ENCODE results near the gene DIS3L. TPM values are rescaled to one million over a fixed set of nuclear protein-coding genes. Genes with fewer than 3 reads are reported as not detected.
"Not testable (repeated sequence)": the region's sequence is repeated elsewhere in the genome, so short reads cannot be mapped to it uniquely, and the experiment has no call there.

Gene DIS3L
- total RNA-seq, 2 donors from 2014 or later, result 17.2 to 19.9 TPM

- no peak for DNase-seq
- no peaks in the 10 kb centered on the region for H3K9me3 ChIP-seq
- intact Hi-C loops (cut with DNase I), result no loop called here
- no peak overlapping the region for H3K27ac ChIP-seq
- peaks cover 2% of the 10 kb centered on the region for H3K36me3 ChIP-seq
- H3K9ac ChIP-seq (ENCODE audit: low read depth in 2 of 2, low read length in 2 of 2), result no peak overlapping the region
- H3K27me3 ChIP-seq, result no peaks in the 10 kb centered on the region
- H3K4me3 ChIP-seq, result no peak overlapping the region
- H3K4me1 ChIP-seq, result no peaks in the 10 kb centered on the region
- no peak for TF ChIP-seq CTCF (IDR thresholded peaks at IDR 0.05)
Measured at GRCh38 chr15:66323312-66323928, 30.1 kb downstream of the DIS3L start.

GRCh38 chr15:66326051-66326450, 32.7 kb downstream of the DIS3L start:
- Histone ChIP-seq H3K4me3 (no peak overlapping the region), H3K27me3 (no peaks in the 10 kb centered on the region), H3K36me3 (peaks cover 16% of the 10 kb centered on the region), H3K27ac (no peak overlapping the region), H3K4me1 (no peaks in the 10 kb centered on the region), H3K9ac (ENCODE audit: low read depth in 2 of 2, low read length in 2 of 2) (no peak overlapping the region), H3K9me3 (no peaks in the 10 kb centered on the region)
- intact Hi-C loops (cut with DNase I), result no loop called here
- no peak for TF ChIP-seq CTCF (IDR thresholded peaks at IDR 0.05)
- no peak for DNase-seq

- Histone ChIP-seq H3K9me3 (no peaks in the 10 kb centered on the region), H3K9ac (ENCODE audit: low read depth in 2 of 2, low read length in 2 of 2) (no peak overlapping the region), H3K27ac (no peak overlapping the region), H3K36me3 (peaks cover 16% of the 10 kb centered on the region), H3K4me3 (no peak overlapping the region), H3K4me1 (no peaks in the 10 kb centered on the region), H3K27me3 (no peaks in the 10 kb centered on the region)
- DNase-seq, result no peak
- intact Hi-C loops (cut with DNase I), result no loop called here
- no peak for TF ChIP-seq CTCF (IDR thresholded peaks at IDR 0.05)
Measured at GRCh38 chr15:66327736-66328135, 34.4 kb downstream of the DIS3L start.

- H3K4me3 ChIP-seq, result no peak overlapping the region
- intact Hi-C loops (cut with DNase I), result no loop called here
- no peak overlapping the region for H3K27ac ChIP-seq
- peaks cover 16% of the 10 kb centered on the region for H3K36me3 ChIP-seq
- H3K9ac ChIP-seq (ENCODE audit: low read depth in 2 of 2, low read length in 2 of 2), result no peak overlapping the region
- H3K9me3 ChIP-seq, result no peaks in the 10 kb centered on the region
- no peaks in the 10 kb centered on the region for H3K4me1 ChIP-seq
- no peak for TF ChIP-seq CTCF (IDR thresholded peaks at IDR 0.05)
- no peak for DNase-seq
- H3K27me3 ChIP-seq, result no peaks in the 10 kb centered on the region
Measured at GRCh38 chr15:66328771-66329170, 35.4 kb downstream of the DIS3L start.

GRCh38 chr15:66348530-66348929, 55.2 kb downstream of the DIS3L start:
- DNase-seq; H3K9me3 ChIP-seq; H3K27me3 ChIP-seq; intact Hi-C loops (cut with DNase I); H3K4me1 ChIP-seq; H3K36me3 ChIP-seq; H3K27ac ChIP-seq; H3K4me3 ChIP-seq; H3K9ac ChIP-seq (ENCODE audit: low read depth in 2 of 2, low read length in 2 of 2): not testable (repeated sequence)

GRCh38 chr15:66356077-66356358, 62.6 kb downstream of the DIS3L start:
- Histone ChIP-seq H3K27ac (peak overlapping the region; percentile 65), H3K9ac (ENCODE audit: low read depth in 2 of 2, low read length in 2 of 2) (peak overlapping the region; percentile 82 to 84), H3K9me3 (no peaks in the 10 kb centered on the region), H3K36me3 (no peaks in the 10 kb centered on the region), H3K27me3 (no peaks in the 10 kb centered on the region), H3K4me1 (no peaks in the 10 kb centered on the region), H3K4me3 (peak overlapping the region; percentile 69)
- no peak for TF ChIP-seq CTCF (IDR thresholded peaks at IDR 0.05)
- intact Hi-C loops (cut with DNase I), result no loop called here
- DNase-seq, result no peak
